Omental fat pad (tissue), 4 donors: ENCODE measurements around the gene TMPRSS7. TPM values are rescaled to one million over a fixed set of nuclear protein-coding genes. Genes with fewer than 3 reads are reported as not detected.

ENCODE experiments used
- ATAC-seq: fragments of 150-250 bp; one replicate; pipeline ENCODE4 v1.9.1; 2016; ENCODE audit warnings: mild to moderate bottlenecking, moderate library complexity; ENCODE audit not compliant: low FRiP score
- DNase-seq: peaks from one replicate; pipeline ENCODE4 v3.0.0-alpha.2; 2019; ENCODE audit warnings: low spot score
- total RNA-seq, 4 donors: library from RNA; depleted of rRNA; stranded (reverse); fragments of >200 nt; gene quantifications; one replicate each; pipeline ENCODE4 v1.1.0, GENCODE V29; 2016
- TF ChIP-seq, protein P1 (sequence below), 3 donors: fragments of 450-650 bp; IDR thresholded peaks; one replicate each; pipeline ENCODE4 v1.5.1; 2016 to 2017; ENCODE audit warnings: antibody characterized with exemption in 3 of 3, mild to moderate bottlenecking in 3 of 3, moderate library complexity in 2 of 3

TMPRSS7 gene
- total RNA-seq, 4 donors from 2014 or later, result not detected

DNA sequence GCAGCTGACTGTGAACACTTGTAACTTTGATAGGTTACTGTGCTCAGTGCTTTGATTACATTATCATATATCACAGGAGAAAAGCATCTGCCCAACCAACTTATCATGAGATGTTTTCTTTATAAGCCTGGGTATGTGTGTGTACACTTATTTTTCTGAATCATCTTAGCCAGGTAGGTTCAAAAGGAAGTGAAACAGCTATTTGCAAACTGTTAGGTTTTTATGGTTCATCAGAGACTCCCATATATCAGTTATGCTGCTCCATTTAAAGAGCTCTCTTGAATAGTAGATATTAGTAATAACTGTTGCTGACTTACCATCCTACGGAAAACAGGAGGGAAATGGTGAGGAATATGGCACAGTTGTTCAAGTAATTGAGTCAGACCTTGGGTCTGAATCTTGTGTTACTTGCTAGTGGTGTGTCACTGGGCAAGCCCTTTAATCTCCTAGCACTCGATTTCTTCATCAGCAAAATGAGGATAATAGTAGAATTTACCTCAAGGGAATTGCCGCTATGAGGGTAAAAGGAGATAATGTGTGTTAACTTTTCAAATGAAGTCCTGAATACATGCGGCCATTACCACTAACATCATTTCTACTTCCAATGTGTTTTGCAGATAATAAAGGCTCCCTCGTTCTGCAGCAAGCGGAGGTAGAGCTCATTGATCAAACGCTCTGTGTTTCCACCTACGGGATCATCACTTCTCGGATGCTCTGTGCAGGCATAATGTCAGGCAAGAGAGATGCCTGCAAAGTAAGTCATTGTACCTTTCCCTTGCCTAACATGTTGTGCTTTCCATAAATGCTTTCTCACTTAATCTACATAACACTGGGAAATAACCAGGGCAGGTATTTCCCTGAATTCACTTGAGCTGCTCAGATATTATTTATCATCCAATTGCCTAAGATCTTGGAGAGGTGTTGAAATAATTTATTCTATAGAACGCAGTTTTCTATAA lies 43.9 kb downstream of the TMPRSS7 start:
- ATAC-seq (no peak), DNase-seq (no peak)

DNA sequence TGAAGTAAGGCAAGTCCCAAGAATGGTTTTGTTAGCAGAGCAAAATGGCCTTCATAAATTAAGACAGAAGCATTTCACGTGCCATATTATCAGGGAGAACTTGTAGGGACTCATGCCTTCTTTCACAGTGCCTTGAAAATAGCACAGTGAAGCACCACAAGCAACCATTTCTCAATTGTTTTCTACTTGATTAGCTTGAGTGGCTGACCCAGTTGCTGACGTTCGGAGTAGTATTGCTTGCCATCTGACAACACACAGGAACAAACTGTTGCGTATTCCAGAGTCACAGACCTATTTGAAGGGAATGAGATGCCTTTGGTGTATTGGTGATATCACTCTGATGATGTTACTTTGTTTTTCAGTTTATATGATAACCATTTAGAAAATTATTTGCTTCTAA lies 48.7 kb downstream of the TMPRSS7 start:
- DNase-seq (no peak), ATAC-seq (no peak)
- TF ChIP-seq, protein P1, sequence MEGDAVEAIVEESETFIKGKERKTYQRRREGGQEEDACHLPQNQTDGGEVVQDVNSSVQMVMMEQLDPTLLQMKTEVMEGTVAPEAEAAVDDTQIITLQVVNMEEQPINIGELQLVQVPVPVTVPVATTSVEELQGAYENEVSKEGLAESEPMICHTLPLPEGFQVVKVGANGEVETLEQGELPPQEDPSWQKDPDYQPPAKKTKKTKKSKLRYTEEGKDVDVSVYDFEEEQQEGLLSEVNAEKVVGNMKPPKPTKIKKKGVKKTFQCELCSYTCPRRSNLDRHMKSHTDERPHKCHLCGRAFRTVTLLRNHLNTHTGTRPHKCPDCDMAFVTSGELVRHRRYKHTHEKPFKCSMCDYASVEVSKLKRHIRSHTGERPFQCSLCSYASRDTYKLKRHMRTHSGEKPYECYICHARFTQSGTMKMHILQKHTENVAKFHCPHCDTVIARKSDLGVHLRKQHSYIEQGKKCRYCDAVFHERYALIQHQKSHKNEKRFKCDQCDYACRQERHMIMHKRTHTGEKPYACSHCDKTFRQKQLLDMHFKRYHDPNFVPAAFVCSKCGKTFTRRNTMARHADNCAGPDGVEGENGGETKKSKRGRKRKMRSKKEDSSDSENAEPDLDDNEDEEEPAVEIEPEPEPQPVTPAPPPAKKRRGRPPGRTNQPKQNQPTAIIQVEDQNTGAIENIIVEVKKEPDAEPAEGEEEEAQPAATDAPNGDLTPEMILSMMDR (IDR thresholded peaks at IDR 0.05), result no peak

More for the DNA sequence above, 43.9 kb downstream of the TMPRSS7 start:
- TF ChIP-seq, protein P1 (IDR thresholded peaks at IDR 0.05), result no peak

DNA sequence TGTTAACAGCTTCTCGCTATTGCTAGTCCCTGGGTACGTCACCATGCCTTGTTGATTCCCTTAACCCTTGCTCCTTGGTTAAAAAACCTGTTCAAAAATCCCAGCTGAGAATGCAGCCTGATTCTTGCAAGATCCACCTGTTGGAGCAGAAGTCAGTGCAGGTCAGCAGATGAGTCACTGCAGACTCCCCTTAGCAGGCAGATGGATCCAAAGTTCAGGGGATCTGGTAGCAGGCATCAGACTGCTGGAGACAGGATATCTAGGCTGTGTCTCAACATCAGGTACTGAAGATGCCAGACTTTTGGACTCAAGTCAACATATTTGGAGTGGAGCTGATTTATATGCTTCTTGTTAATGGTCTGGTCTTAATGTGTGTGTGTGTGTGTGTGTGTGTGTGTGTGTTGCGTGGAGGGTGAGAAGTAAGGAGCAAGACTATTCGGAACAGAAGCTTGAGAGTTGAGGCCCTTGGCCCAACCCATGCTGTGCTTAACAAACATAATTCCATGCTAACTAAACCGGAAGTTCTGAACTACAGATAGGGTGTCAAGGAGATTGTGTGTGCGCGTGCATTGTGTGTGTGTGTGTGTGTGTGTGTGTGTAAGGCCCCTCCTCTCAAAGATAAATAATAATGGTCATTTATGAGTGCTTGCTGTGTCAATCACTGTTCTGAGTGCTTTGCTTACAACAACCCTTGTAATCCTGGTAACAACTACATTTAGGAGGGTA lies 50.6 kb downstream of the TMPRSS7 start:
- ATAC-seq (no peak), DNase-seq (no peak)
- TF ChIP-seq, protein P1 (IDR thresholded peaks at IDR 0.05), result no peak

DNA sequence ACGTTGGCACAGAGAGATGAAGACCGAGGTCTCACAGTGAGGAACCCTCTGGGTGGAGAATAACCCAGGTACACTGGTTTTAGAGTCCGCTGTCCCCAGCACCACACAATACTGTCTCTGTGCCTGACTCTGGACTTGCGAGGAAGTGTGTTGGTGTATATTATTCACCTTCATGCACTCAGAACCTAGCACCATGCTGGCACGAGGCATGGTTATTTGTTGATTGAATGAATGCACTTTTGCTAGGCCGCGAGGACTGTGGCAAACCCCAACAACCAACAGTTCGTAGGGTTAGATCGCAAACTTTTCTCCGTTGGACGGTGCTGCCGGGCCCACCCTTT lies 51.2 kb downstream of the TMPRSS7 start:
- no peak for DNase-seq
- TF ChIP-seq, protein P1 (IDR thresholded peaks at IDR 0.05), result no peak
- ATAC-seq, result peak; percentile 28

DNA sequence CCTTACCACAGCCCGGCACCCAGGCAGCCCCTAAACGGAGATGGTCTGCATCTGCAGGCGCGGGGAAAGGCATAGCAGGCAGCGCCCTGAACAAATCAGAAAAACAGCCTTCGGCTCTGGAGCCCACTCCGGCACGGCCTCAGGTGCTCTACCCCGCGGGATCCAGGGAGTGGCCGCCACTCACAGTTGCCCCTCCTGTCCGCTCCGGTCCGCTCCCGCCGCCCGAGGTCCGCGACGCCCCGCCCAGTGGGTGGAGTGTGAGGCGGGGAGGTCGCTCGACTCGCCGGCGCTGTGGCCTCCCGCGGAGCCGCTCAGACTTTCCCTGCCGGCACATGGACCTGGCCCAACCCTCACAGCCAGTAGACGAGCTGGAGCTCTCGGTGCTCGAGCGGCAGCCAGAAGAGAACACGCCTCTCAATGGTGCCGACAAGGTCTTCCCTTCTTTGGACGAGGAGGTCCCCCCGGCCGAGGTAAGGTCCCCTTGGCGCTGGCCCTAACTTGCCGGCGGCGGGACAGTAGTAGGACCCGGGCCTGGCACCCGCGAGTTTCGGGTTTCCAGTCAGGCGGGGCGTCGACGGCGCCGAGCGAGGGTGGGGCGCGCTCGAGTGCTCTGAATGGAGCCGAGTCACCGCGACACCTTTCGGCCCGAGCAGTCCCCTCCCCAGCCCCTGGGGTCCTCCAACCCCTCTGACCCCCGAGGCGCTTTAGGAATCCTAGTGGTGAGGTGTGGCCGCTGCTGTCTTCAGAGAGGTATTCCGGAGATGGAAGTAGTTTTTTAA lies 51.7 kb downstream of the TMPRSS7 start, which contains the start of gene C3orf52:
TSS of gene C3orf52 (plus strand) at position 314 of the 779 bp plus-strand sequence. CDS start at position 333, 19 bp downstream.
- DNase-seq (peak; percentile 47), ATAC-seq (peak; percentile 97)
- TF ChIP-seq, protein P1 (IDR thresholded peaks at IDR 0.05), result no peak

DNA sequence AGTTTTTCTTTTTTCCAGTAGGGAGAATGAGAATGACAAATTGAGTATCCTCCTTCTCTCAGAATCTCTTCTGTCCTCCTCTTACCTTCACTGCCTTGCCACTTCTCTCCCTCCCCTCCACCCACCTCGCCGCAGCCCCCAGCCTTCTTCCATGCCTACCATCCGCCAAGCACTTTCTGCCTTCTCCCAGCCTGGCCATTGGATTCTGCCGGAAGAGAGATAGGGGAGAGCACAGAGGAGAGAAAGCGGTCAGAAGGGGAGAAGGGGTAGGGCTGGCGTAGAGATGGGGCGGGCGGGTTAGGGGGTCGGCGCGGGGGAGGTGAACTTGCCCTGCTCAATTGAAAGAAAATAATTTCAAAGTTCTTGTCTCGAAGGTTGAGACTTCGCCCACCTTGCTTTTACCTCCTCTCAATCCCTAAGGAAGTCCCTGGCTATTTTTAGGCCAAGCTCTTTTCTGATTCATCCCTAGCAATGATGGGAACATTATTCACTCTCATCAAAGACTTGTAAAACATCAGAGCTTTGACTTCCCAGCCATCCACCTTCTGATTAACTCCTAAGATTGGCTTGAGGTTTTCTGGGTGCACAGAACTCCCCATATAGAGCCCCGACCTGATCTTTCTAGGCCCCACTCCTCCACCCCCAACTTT lies 52.5 kb downstream of the TMPRSS7 start:
- ATAC-seq (peak; percentile 34), DNase-seq (no peak)
- TF ChIP-seq, protein P1 (IDR thresholded peaks at IDR 0.05), result no peak
